OCI-LY1 (cell line): Measurements from ENCODE around the gene LRP6.

ENCODE experiments used
- CTCF ChIP-seq: fragments of 200-600 bp; sonication (generic), shearing (Covaris generic); IDR thresholded peaks from 2 replicates; pipeline ENCODE4 v1.5.1; 2017; ENCODE audit warnings: mild to moderate bottlenecking, antibody characterized with exemption, low read length, moderate library complexity, mixed read lengths
- EZH2 ChIP-seq: fragments of 200-600 bp; sonication (generic), shearing (Covaris generic); IDR thresholded peaks from 2 replicates; pipeline ENCODE4 v1.8.0; 2017; ENCODE audit warnings: borderline replicate concordance, mixed run types, mild to moderate bottlenecking, antibody characterized with exemption, low read length, moderate library complexity, mixed read lengths

- TF ChIP-seq CTCF (no peak), EZH2 (no peak)
Observed at GRCh38 chr12:12098691-12099015, 168.2 kb downstream of the LRP6 start.
